GM04503 (cell line): Measurements from ENCODE around the gene EEF2K.
"Not testable (repeated sequence)": the region's sequence is repeated elsewhere in the genome, so short reads cannot be mapped to it uniquely, and the experiment has no call there.

Experiments
- DNase-seq: peaks from one replicate; pipeline ENCODE4 v3.0.0-alpha.2; 2012; ENCODE audit warnings: low read depth

The EEF2K gene

GRCh38 chr16:22190081-22190775 lies 15.8 kb upstream of the EEF2K start:
- DNase-seq: no peak

GRCh38 chr16:22190776-22191531 lies 15.1 kb upstream of the EEF2K start:
- DNase-seq: peak; percentile 93

- DNase-seq: no peak
Measured at GRCh38 chr16:22191532-22192260, 14.4 kb upstream of the EEF2K start.

GRCh38 chr16:22192261-22193062 lies 13.6 kb upstream of the EEF2K start:
- peak; percentile 67 for DNase-seq

GRCh38 chr16:22193063-22193411 lies 13.0 kb upstream of the EEF2K start:
- no peak for DNase-seq

- no peak for DNase-seq
Measured at GRCh38 chr16:22194707-22195444, 11.2 kb upstream of the EEF2K start.

- no peak for DNase-seq
Measured at GRCh38 chr16:22195445-22195694, 10.7 kb upstream of the EEF2K start.

GRCh38 chr16:22195695-22196558 lies 10.2 kb upstream of the EEF2K start:
- no peak for DNase-seq

- DNase-seq: not testable (repeated sequence)
Measured at GRCh38 chr16:22196559-22197168, 9.4 kb upstream of the EEF2K start.

- no peak for DNase-seq
Measured at GRCh38 chr16:22198547-22199293, 7.4 kb upstream of the EEF2K start.

GRCh38 chr16:22202261-22202637 lies 3.8 kb upstream of the EEF2K start:
- DNase-seq: no peak

GRCh38 chr16:22203091-22203490 lies 3.0 kb upstream of the EEF2K start:
- no peak for DNase-seq

- DNase-seq: no peak
Measured at GRCh38 chr16:22204091-22204655, 1.9 kb upstream of the EEF2K start.

GRCh38 chr16:22205577-22206012 lies 483 bp upstream of the EEF2K start:
- no peak for DNase-seq

- no peak for DNase-seq
Measured at GRCh38 chr16:22206842-22207714, 1.0 kb downstream of the EEF2K start.

- DNase-seq: no peak
Measured at GRCh38 chr16:22207715-22208360, 1.8 kb downstream of the EEF2K start.

GRCh38 chr16:22210285-22210684 lies 4.2 kb downstream of the EEF2K start:
- no peak for DNase-seq

- no peak for DNase-seq
Measured at GRCh38 chr16:22210854-22211253, 4.8 kb downstream of the EEF2K start.
